SH-SY5Y (cell line): ENCODE results near the gene TXNL1.

ENCODE experiments used
- GATA2 ChIP-seq: IDR thresholded peaks from 2 replicates; pipeline ENCODE4 v1.6.1; 2011; ENCODE audit warnings: mild to moderate bottlenecking, low read depth, low read length
- GATA3 ChIP-seq: IDR thresholded peaks from 2 replicates; pipeline ENCODE4 v1.6.1; 2011; ENCODE audit warnings: low read depth, mild to moderate bottlenecking, low read length, moderate library complexity

DNA sequence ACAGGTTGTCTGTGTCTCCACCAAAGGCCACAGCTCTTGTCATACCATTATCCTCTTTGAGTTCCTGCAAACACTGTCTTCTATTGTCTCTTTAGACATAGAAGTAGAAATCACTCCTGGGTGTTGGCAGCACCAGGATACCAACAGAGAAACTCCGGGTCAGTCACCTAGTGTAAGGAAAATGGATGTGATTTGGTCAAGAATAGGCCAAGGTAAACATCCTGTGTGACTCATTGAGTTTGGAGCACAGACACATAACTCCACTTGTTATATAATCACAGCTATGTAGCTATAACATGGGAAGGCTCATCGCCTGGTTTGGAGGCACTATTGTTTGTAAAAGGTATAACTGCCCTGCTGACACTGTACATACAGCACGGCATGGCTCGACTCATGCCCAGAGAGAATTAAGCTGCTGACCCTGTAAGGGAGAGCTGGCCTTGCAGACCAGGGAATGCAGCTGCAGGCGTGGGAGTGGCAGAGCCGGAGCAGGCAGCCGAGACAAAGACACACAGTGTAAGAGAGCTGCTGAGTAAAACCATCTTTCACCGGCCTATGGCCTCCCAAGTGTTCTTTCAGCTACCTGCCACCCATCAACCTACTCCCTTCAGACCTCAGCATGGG lies 3.4 kb upstream of the TXNL1 start:
- TF ChIP-seq GATA3: no peak
- no peak for TF ChIP-seq GATA2
